SK-N-MC (cell line): Measurements from ENCODE around the gene TMEM269.

Experiments used
- EZH2 ChIP-seq: fragments of 200-600 bp; sonication (generic); IDR thresholded peaks from one replicate; pipeline ENCODE4 v1.6.1; 2017; ENCODE audit warnings: antibody characterized with exemption
- POLR2AphosphoS5 ChIP-seq: IDR thresholded peaks from 2 replicates; pipeline ENCODE4 v1.6.1; 2012; ENCODE audit warnings: mild to moderate bottlenecking, low read depth, low read length, borderline replicate concordance

GRCh38 chr1:42745851-42746250 lies 38.9 kb upstream of the TMEM269 start:
- TF ChIP-seq EZH2 = no peak
- no peak for TF ChIP-seq POLR2AphosphoS5
